Keratinocyte (primary cell): ENCODE measurements around the gene TLR10.

Experiments used
- CTCF ChIP-seq, 3 experiments: IDR thresholded peaks in 1 of 3; conservative IDR thresholded peaks in 1 of 3; optimal IDR thresholded peaks in 1 of 3; 2 replicates in 2 of 3; 3 replicates in 1 of 3; pipeline versions ENCODE3 to v1.5.1; 2011; ENCODE audit warnings: low read length in 3 of 3, mild to moderate bottlenecking in 3 of 3, moderate library complexity in 2 of 3, control low read depth in 1 of 3, inconsistent platforms in 1 of 3; ENCODE audit not compliant: insufficient read depth in 2 of 3; ENCODE audit errors: extremely low read depth in 1 of 3
- EZH2 ChIP-seq: IDR thresholded peaks from one replicate; pipeline ENCODE4 v1.6.1; 2012; ENCODE audit warnings: inconsistent platforms, mild to moderate bottlenecking, low read length, moderate library complexity

DNA sequence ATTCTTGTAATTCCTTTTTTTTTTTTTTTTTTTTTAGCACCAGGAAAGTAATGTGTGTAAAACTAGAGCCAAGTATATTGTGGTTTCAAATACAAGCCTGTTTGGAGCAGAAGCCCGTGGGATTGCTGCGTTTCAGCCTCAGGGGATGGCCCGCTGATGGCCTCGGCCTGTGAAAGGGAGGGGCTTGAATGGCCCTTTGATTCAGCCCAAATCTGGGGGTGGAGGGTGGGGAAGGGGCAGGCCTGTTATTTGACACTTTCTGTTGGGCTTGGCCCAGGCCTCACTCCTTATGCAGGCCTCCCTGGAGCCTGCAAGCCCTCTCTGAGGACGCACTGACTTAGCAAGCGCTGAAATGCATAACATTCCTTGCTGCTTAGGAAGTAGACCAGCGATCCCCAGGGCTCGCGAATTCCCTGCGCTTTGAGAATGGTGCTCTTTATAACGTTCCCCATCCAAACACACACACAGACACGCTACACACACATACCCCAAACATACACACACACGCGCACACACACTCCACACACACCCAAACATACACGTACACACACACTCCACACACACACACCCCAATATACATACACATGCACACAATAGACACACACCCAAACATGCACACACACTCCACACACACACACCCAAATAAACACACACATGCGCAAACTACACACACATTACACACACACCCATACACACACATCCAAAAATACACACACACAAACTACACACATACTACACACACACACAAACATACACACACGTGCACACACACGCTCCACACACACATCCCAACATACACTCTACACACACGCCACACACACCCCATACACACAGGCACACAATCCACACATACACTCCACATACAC is 29.6 kb downstream of the TLR10 start:
- TF ChIP-seq CTCF (optimal IDR thresholded peaks at IDR 0.05 in 1 of 3, IDR thresholded peaks at IDR 0.05 in 1 of 3, conservative IDR thresholded peaks at IDR 0.05 in 1 of 3; ENCODE audit: extremely low read depth in 1 of 3, insufficient read depth in 2 of 3, low read length in 3 of 3) (no peak), EZH2 (no peak)
